Right lobe of liver (tissue), 6 donors: Measurements from ENCODE around the gene TTC9B. TPM values are rescaled to one million over a fixed set of nuclear protein-coding genes. Genes with fewer than 3 reads are reported as not detected.
"Not testable (repeated sequence)": the region's sequence is repeated elsewhere in the genome, so short reads cannot be mapped to it uniquely, and the experiment has no call there.

Source experiments
- ATAC-seq, 4 donors: fragments of 200-7000 bp; cut with Tn5 transposase; one replicate each; pipeline ENCODE4 v1.9.1; 2020; ENCODE audit warnings: mild to moderate bottlenecking in 4 of 4, moderate library complexity in 4 of 4
- DNase-seq, 3 donors: peaks; one replicate each; pipeline ENCODE4 v3.0.0-alpha.2; 2020
- H3K27ac ChIP-seq, 3 donors: fragments of 200-600 bp; one replicate each; pipeline ENCODE4 v1.8.0; 2022
- H3K27me3 ChIP-seq, 2 donors: fragments of 200-600 bp; one replicate each; pipeline ENCODE4 v1.8.0; 2022
- H3K36me3 ChIP-seq, 4 donors: fragments of 200-600 bp; sonication (generic) in 1 of 4; one replicate each; pipeline versions ENCODE4 v1.5.1 to v1.8.0; 2017 to 2022; ENCODE audit warnings: control low read depth in 1 of 4
- H3K4me1 ChIP-seq, 4 donors: fragments of 200-600 bp; sonication (generic) in 1 of 4; one replicate each; pipeline versions ENCODE4 v1.5.1 to v1.8.0; 2017 to 2022; ENCODE audit warnings: control low read depth in 1 of 4
- H3K4me3 ChIP-seq, 3 donors: fragments of 200-600 bp; one replicate each; pipeline ENCODE4 v1.8.0; 2022
- H3K9me3 ChIP-seq, 4 donors: fragments of 200-600 bp; sonication (generic) in 1 of 4; one replicate each; pipeline versions ENCODE4 v1.5.1 to v1.8.0; 2017 to 2022; ENCODE audit warnings: control low read depth in 1 of 4
- POLR2A ChIP-seq: fragments of 450-650 bp; IDR thresholded peaks from one replicate; pipeline ENCODE4 v1.6.1; 2017; ENCODE audit warnings: antibody characterized with exemption, mild to moderate bottlenecking
- WGBS: methylation state at CpG from one replicate; pipeline ENCODE4 v1.1.6; 2018; ENCODE audit warnings: low coverage, low lambda C conversion rate; ENCODE audit not compliant: insufficient coverage; ENCODE audit errors: missing lambda C conversion rate; 5-methylcytosine and 5-hydroxymethylcytosine counted together
- intact Hi-C, 2 donors: fragments of 100-400 bp; cut with DNase I; formaldehyde crosslinking; loops; one replicate each; pipeline versions ENCODE4 v1.11.2 to v1.14.1; 2022
- total RNA-seq, 6 experiments: library from RNA; depleted of rRNA in 2 of 6; stranded (reverse); fragments of >200 nt in 2 of 6; fragmentation: NEBNext Ultra II Directional in 3 of 6; extraction: Animal tissue kit (Norgen Biotek cat#: 25700) in 3 of 6; gene quantifications; one replicate each; pipeline versions ENCODE4 v1.1.0 to v1.2.4, GENCODE V29; 2016 to 2023
- TF ChIP-seq, protein P1 (sequence below), 4 donors: fragments of 200-600 bp in 3 of 4; fragments of 450-650 bp in 1 of 4; IDR thresholded peaks; one replicate each; pipeline versions ENCODE4 v1.5.1 to v1.8.0; 2016 to 2022; ENCODE audit warnings: antibody characterized with exemption in 4 of 4, mild to moderate bottlenecking in 2 of 4
- donor health status: DM: no; HTN: yes; CAD: no.
- donor health status: DM: no; HTN: no; CAD: no.
- donor health status: DM: no; HTN: no; CAD: no.
- donor health status: DM: no; HTN: yes; CAD: no.
- donor health status: DM: no; HTN: yes; CAD: no.

The TTC9B gene
- total RNA-seq, 6 experiments from 2014 or later, result not detected

GRCh38 chr19:40174092-40174491 is 44.1 kb downstream of the TTC9B start:
- WGBS, result 71% methylated on average over 3 of the region's 4 CpGs
- Histone ChIP-seq H3K9me3 (no peaks in the 10 kb centered on the region), H3K4me1 (no peaks in the 10 kb centered on the region), H3K27ac (no peak overlapping the region), H3K4me3 (no peak overlapping the region), H3K27me3 (no peaks in the 10 kb centered on the region), H3K36me3 (no peaks in the 10 kb centered on the region)
- TF ChIP-seq POLR2A, result no peak
- TF ChIP-seq, protein P1, sequence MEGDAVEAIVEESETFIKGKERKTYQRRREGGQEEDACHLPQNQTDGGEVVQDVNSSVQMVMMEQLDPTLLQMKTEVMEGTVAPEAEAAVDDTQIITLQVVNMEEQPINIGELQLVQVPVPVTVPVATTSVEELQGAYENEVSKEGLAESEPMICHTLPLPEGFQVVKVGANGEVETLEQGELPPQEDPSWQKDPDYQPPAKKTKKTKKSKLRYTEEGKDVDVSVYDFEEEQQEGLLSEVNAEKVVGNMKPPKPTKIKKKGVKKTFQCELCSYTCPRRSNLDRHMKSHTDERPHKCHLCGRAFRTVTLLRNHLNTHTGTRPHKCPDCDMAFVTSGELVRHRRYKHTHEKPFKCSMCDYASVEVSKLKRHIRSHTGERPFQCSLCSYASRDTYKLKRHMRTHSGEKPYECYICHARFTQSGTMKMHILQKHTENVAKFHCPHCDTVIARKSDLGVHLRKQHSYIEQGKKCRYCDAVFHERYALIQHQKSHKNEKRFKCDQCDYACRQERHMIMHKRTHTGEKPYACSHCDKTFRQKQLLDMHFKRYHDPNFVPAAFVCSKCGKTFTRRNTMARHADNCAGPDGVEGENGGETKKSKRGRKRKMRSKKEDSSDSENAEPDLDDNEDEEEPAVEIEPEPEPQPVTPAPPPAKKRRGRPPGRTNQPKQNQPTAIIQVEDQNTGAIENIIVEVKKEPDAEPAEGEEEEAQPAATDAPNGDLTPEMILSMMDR (IDR thresholded peaks at IDR 0.05), result no peak
- ATAC-seq (no peak), DNase-seq (no peak)
- intact Hi-C loops, result no loop called here

- H3K4me1 ChIP-seq, H3K36me3 ChIP-seq, intact Hi-C loops, H3K4me3 ChIP-seq, DNase-seq, H3K27ac ChIP-seq, ATAC-seq, H3K27me3 ChIP-seq, H3K9me3 ChIP-seq: not testable (repeated sequence)
- 94% methylated on average over 3 of the region's 4 CpGs for WGBS
Observed at GRCh38 chr19:40171293-40171692, 46.9 kb downstream of the TTC9B start.

- H3K9me3 ChIP-seq, intact Hi-C loops, ATAC-seq, H3K27ac ChIP-seq, H3K36me3 ChIP-seq, H3K4me1 ChIP-seq, H3K27me3 ChIP-seq, DNase-seq, H3K4me3 ChIP-seq: not testable (repeated sequence)
- 92% methylated on average over 3 of the region's 39 CpGs for WGBS
Observed at GRCh38 chr19:40170303-40170989, 47.7 kb downstream of the TTC9B start.

DNA sequence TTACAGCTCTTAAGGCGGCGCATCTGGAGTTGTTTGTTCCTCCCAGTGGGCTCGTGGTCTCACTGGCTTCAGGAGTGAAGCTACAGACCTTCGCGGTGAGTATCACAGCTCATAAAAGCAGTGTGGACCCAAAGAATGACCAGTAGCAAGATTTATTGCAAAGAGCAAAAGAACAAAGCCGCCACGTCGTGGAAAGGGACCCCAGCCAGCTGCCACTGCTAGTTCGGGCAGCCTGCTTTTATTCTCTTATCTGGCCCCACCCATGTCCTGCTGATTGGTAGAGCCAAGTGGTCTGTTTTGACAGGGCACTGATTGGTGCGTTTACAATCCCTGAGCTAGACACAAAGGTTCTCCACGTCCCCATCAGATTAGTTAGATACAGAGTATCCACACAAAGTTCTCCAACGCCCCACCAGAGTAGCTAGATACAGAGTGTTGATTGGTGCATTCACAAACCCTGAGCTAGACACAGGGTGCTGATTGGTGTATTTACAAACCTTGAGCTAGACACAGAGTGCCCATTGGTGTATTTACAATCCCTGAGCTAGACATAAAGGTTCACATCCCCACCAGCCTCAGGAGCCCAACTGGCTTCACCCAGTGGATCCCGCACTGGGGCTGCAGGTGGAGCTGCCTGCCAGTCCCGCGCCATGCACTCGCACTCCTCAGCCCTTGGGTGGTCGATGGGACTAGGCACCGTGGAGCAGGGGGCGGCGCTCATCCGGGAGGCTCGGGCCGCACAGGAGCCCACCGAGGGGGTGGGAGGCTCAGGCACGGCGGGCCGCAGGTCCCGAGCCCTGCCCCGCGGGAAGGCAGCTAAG is 48.5 kb downstream of the TTC9B start:
- H3K27ac ChIP-seq, H3K4me1 ChIP-seq, intact Hi-C loops, H3K27me3 ChIP-seq, H3K4me3 ChIP-seq, DNase-seq, H3K36me3 ChIP-seq, H3K9me3 ChIP-seq, ATAC-seq: not testable (repeated sequence)
- WGBS, result 56% methylated on average over 7 of the region's 30 CpGs

Other genes starting within 250 kb of the TTC9B start
- 100 to 1,000 TPM in 1 of 6 experiments, 10 to 100 TPM in 5; 40.0 to 106 (median 52.5) TPM for gene PSMC4, start 247.2 kb downstream of the TTC9B start, total RNA-seq
- gene ZNF546, start 221.3 kb downstream of the TTC9B start, total RNA-seq, result 1 to 10 TPM; 1.5 to 5.4 (median 3.5) TPM
- 1 to 10 TPM; 3.2 to 9.6 (median 5.8) TPM for gene ZNF780B, start 162.2 kb downstream of the TTC9B start, total RNA-seq
- gene ZNF780A, start 127.4 kb downstream of the TTC9B start, total RNA-seq, result 10 to 100 TPM in 4 of 6 experiments, 1 to 10 TPM in 2; 8.4 to 11.1 (median 10.2) TPM
- gene MAP3K10, start 27.0 kb downstream of the TTC9B start, total RNA-seq, result 1 to 10 TPM; 4.2 to 7.0 (median 6.5) TPM
- gene CCNP, start 8.3 kb upstream of the TTC9B start, total RNA-seq, result 1 to 10 TPM; 1.5 to 8.7 (median 3.9) TPM
- gene AKT2, start 67.0 kb upstream of the TTC9B start, total RNA-seq, result 100 to 1,000 TPM in 3 of 6 experiments, 10 to 100 TPM in 3; 83.2 to 132 (median 107) TPM
- 1 to 10 TPM; 4.8 to 8.1 (median 5.5) TPM for gene C19orf47, start 130.0 kb upstream of the TTC9B start, total RNA-seq
- gene PLD3, start 130.3 kb upstream of the TTC9B start, total RNA-seq, result 100 to 1,000 TPM in 4 of 6 experiments, 10 to 100 TPM in 2; 84.7 to 197 (median 113) TPM
- under 1 TPM in 1 of 6 experiments, not detected in 5; 0.15 TPM for gene HIPK4, start 171.8 kb upstream of the TTC9B start, total RNA-seq
- under 1 TPM; 0.37 to 0.99 (median 0.60) TPM for gene PRX, start 195.0 kb upstream of the TTC9B start, total RNA-seq
- 10 to 100 TPM in 1 of 6 experiments, 1 to 10 TPM in 5; 3.7 to 11.7 (median 6.2) TPM for gene SERTAD1, start 207.6 kb upstream of the TTC9B start, total RNA-seq
- 10 to 100 TPM in 1 of 6 experiments, 1 to 10 TPM in 5; 5.2 to 10.1 (median 7.4) TPM for gene SERTAD3, start 226.0 kb upstream of the TTC9B start, total RNA-seq
- gene BLVRB, start 247.4 kb upstream of the TTC9B start, total RNA-seq, result 100 to 1,000 TPM; 127 to 326 (median 146) TPM
- 1 to 10 TPM in 1 of 6 experiments, under 1 TPM in 5; 0.44 to 1.6 (median 0.65) TPM for gene SPTBN4, start 248.6 kb upstream of the TTC9B start, total RNA-seq